ENCODE results near the gene PLXNB2. TPM values are rescaled to one million over a fixed set of nuclear protein-coding genes. Genes with fewer than 3 reads are reported as not detected.

PLXNB2 gene
- total RNA-seq, 1 donor from 2014 or later = 287 TPM

DNA sequence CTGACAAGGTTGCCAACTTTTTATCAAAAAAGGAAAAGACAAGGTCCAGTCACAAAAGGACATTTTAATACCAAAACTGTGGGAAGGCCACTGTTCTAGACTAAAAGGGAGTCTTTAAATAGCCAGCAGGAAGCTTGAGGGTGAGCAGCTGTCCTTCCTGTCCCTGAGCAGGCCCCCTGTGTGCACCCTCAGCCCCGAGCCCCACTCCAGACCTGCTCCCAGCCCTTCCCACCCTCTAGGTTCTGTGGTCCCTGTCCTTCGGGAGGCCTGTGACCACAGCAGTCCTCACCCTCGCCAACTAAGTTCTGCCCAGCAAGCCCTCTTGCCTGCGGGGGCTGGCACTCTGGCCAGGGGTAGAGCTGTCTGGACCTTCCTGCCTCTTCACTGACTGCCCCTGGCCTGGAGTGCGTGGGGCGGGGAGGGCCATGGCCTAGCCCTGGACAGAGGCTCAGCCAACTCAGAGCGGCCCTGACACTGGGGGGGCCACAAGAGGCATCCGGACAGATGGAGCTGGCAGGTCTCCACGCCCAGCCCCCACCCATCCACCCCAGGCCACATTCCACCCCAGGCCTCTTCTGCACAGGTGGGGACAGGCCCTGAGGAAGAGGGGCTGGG is 1.6 kb upstream of the PLXNB2 start:
- Histone ChIP-seq H3K9me3 (no peaks in the 10 kb centered on the region), H3K27ac (peak overlapping the region; percentile 86 to 96), H3K27me3 (no peaks in the 10 kb centered on the region), H3K4me3 (no peak overlapping the region), H3K36me3 (no peaks in the 10 kb centered on the region), H3K4me1 (peaks cover 23 to 25% of the 10 kb centered on the region in 2 donors)
- TF ChIP-seq CTCF (IDR thresholded peaks at IDR 0.05) = no peak
- no peak for DNase-seq (ENCODE audit: low spot score in 2 of 2)
- intact Hi-C loops (cut with DNase I) = loop anchor here (2.0 to 10.0 kb wide), 2 partner anchors 34 to 374 kb away; partner anchors contain the start of gene PPP6R2

DNA sequence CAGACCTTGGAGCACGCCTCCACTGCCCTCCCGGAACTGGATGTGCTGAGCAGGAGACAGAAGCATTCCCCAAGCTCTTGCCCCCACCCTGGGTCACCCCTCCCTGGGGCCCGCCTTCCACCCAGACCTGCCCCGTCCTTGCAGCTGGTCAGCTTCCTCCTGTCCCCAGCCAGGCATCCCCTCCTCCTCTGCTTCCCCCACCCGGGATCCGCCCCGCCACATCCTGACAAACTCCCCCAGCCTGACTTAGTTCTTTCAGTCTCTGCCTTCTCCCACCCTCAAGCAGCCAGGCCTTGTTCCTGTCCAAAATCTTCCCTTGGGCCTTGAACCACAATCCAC is 1.1 kb upstream of the PLXNB2 start:
- peaks cover 28 to 31% of the 10 kb centered on the region in 2 donors for H3K4me1 ChIP-seq

GRCh38 chr22:50307890-50308596 is 597 bp upstream of the PLXNB2 start:
- Histone ChIP-seq H3K9me3 (no peaks in the 10 kb centered on the region), H3K4me1 (peaks cover 34 to 36% of the 10 kb centered on the region in 2 donors), H3K27ac (peak overlapping the region; percentile 86 to 96), H3K36me3 (no peaks in the 10 kb centered on the region), H3K4me3 (peak overlapping the region in 1 of 2 donors; percentile 12), H3K27me3 (no peaks in the 10 kb centered on the region)
- intact Hi-C loops (cut with DNase I) = loop anchor here (1.0 to 10.0 kb wide), 4 partner anchors 19 to 373 kb away; partner anchors contain the start of genes DENND6B and PPP6R2
- DNase-seq (ENCODE audit: low spot score in 2 of 2) = no peak
- TF ChIP-seq CTCF (IDR thresholded peaks at IDR 0.05) = no peak

More for the DNA sequence above, 1.1 kb upstream of the PLXNB2 start:
- H3K27ac ChIP-seq = peak overlapping the region; percentile 86 to 96
- H3K27me3 ChIP-seq = no peaks in the 10 kb centered on the region
- no peaks in the 10 kb centered on the region for H3K36me3 ChIP-seq
- DNase-seq (ENCODE audit: low spot score in 2 of 2) = peak; percentile 54 to 89
- intact Hi-C loops (cut with DNase I) = loop anchor here (2.0 to 10.0 kb wide), 2 partner anchors 34 to 374 kb away; partner anchors contain the start of gene PPP6R2
- TF ChIP-seq CTCF (IDR thresholded peaks at IDR 0.05) = no peak
- no peaks in the 10 kb centered on the region for H3K9me3 ChIP-seq
- peak overlapping the region in 1 of 2 donors; percentile 12 for H3K4me3 ChIP-seq

- TF ChIP-seq CTCF (IDR thresholded peaks at IDR 0.05) = no peak
- no peaks in the 10 kb centered on the region for H3K9me3 ChIP-seq
- H3K4me3 ChIP-seq = peak overlapping the region; percentile 71 to 95
- peak; percentile 72 to 96 for DNase-seq (ENCODE audit: low spot score in 2 of 2)
- no peaks in the 10 kb centered on the region for H3K27me3 ChIP-seq
- H3K36me3 ChIP-seq = no peaks in the 10 kb centered on the region
- H3K4me1 ChIP-seq = peaks cover 51 to 56% of the 10 kb centered on the region in 2 donors
- peak overlapping the region; percentile 86 to 96 for H3K27ac ChIP-seq
- intact Hi-C loops (cut with DNase I) = loop anchor here (1.0 to 10.0 kb wide), 4 partner anchors 13 to 371 kb away; partner anchors contain the start of gene TUBGCP6
These were observed 1.4 kb downstream of the PLXNB2 start for GRCh38 chr22:50305923-50306566.

GRCh38 chr22:50305393-50305922 is 2.0 kb downstream of the PLXNB2 start:
- DNase-seq (ENCODE audit: low spot score in 2 of 2) = no peak
- peak in 1 of 3 experiments; percentile 3 for TF ChIP-seq CTCF (IDR thresholded peaks at IDR 0.05)
- Histone ChIP-seq H3K4me1 (peaks cover 54 to 62% of the 10 kb centered on the region in 2 donors), H3K4me3 (peak overlapping the region; percentile 71 to 95), H3K27me3 (no peaks in the 10 kb centered on the region), H3K36me3 (no peaks in the 10 kb centered on the region), H3K9me3 (no peaks in the 10 kb centered on the region), H3K27ac (peak overlapping the region; percentile 86 to 96)
- intact Hi-C loops (cut with DNase I) = loop anchor here (1.0 to 10.0 kb wide), 3 partner anchors 12 to 371 kb away; partner anchors contain the start of gene TUBGCP6
